GM18505 (cell line): ENCODE results near the gene LEUTX.

ENCODE experiments used
- ATAC-seq: cut with Tn5 transposase; IDR thresholded peaks from one replicate; pipeline ENCODE4 v1.9.1; 2021; ENCODE audit not compliant: unreplicated experiment
- POLR2A ChIP-seq: IDR thresholded peaks from 4 replicates; pipeline ENCODE4 v1.6.1; 2011; ENCODE audit warnings: borderline replicate concordance; ENCODE audit not compliant: insufficient read depth, insufficient read length; ENCODE audit errors: extremely low read depth

Gene LEUTX

GRCh38 chr19:39778763-39779162, at the start of gene LEUTX:
LEUTX (plus strand) TSS chr19:39778854; CDS start chr19:39778921, 67 bp downstream.
- TF ChIP-seq POLR2A: no peak
- no peak for ATAC-seq

GRCh38 chr19:39729594-39729993, 49.1 kb upstream of the LEUTX start:
- no peak for TF ChIP-seq POLR2A
- no peak for ATAC-seq

- no peak for ATAC-seq
- no peak for TF ChIP-seq POLR2A
Measured at GRCh38 chr19:39731685-39732084, 47.0 kb upstream of the LEUTX start.

GRCh38 chr19:39733841-39734240, 44.8 kb upstream of the LEUTX start:
- no peak for TF ChIP-seq POLR2A
- ATAC-seq: no peak

- TF ChIP-seq POLR2A: no peak
- no peak for ATAC-seq
Measured at GRCh38 chr19:39735688-39736087, 43.0 kb upstream of the LEUTX start.

GRCh38 chr19:39736088-39736487, 42.6 kb upstream of the LEUTX start:
- ATAC-seq: no peak
- no peak for TF ChIP-seq POLR2A

GRCh38 chr19:39737351-39737750, 41.3 kb upstream of the LEUTX start:
- TF ChIP-seq POLR2A: no peak
- no peak for ATAC-seq

GRCh38 chr19:39737891-39738290, 40.8 kb upstream of the LEUTX start, which contains the start of gene CLC:
CLC (minus strand) TSS chr19:39738029; CDS start chr19:39737952, 77 bp downstream.
- ATAC-seq: no peak
- no peak for TF ChIP-seq POLR2A

- ATAC-seq: no peak
- TF ChIP-seq POLR2A: no peak
Measured at GRCh38 chr19:39738814-39739213, 39.8 kb upstream of the LEUTX start.

GRCh38 chr19:39740395-39740794, 38.3 kb upstream of the LEUTX start:
- ATAC-seq: no peak
- TF ChIP-seq POLR2A: no peak

GRCh38 chr19:39745643-39746042, 33.0 kb upstream of the LEUTX start:
- no peak for TF ChIP-seq POLR2A
- ATAC-seq: no peak

GRCh38 chr19:39746836-39747529, 31.7 kb upstream of the LEUTX start:
- ATAC-seq: no peak
- TF ChIP-seq POLR2A: no peak

GRCh38 chr19:39749981-39750380, 28.7 kb upstream of the LEUTX start:
- no peak for ATAC-seq
- no peak for TF ChIP-seq POLR2A

- no peak for TF ChIP-seq POLR2A
- no peak for ATAC-seq
Measured at GRCh38 chr19:39752390-39752789, 26.3 kb upstream of the LEUTX start.
